Upper lobe of left lung (tissue), 4 donors: Measurements from ENCODE around the gene KCNA2.

Source experiments
- CTCF ChIP-seq, 6 experiments: fragments of 450-650 bp in 4 of 6; fragments of 200-600 bp in 2 of 6; sonication (generic) in 2 of 6; IDR thresholded peaks; one replicate each; pipeline ENCODE4 v1.5.1; 2016 to 2019; ENCODE audit warnings: antibody characterized with exemption in 6 of 6
- POLR2A ChIP-seq, 4 donors: fragments of 450-650 bp; IDR thresholded peaks; one replicate each; pipeline ENCODE4 v1.5.1; 2016 to 2017; ENCODE audit warnings: antibody characterized with exemption in 4 of 4, mild to moderate bottlenecking in 2 of 4

GRCh38 chr1:110563089-110563488 lies 43.1 kb downstream of the KCNA2 start:
- TF ChIP-seq POLR2A (IDR thresholded peaks at IDR 0.05), result no peak
- TF ChIP-seq CTCF (IDR thresholded peaks at IDR 0.05), result no peak
